Lung (tissue), 12 donors: ENCODE data around the gene SLC7A6OS. TPM values are rescaled to one million over a fixed set of nuclear protein-coding genes. Genes with fewer than 3 reads are reported as not detected.

Source experiments
- ATAC-seq: fragments of 200-7000 bp; cut with Tn5 transposase; one replicate; pipeline ENCODE4 v1.9.1; 2020; ENCODE audit warnings: moderate number of reproducible peaks; ENCODE audit not compliant: insufficient read depth, low FRiP score
- DNase-seq, 3 donors: peaks; one replicate each; pipeline ENCODE4 v3.0.0-alpha.2; 2013 to 2017
- H3K27ac ChIP-seq, 2 donors: one replicate each; pipeline ENCODE4 v1.5.1; 2013; ENCODE audit warnings: mild to moderate bottlenecking in 2 of 2, moderate library complexity in 2 of 2, control low read depth in 1 of 2, inconsistent platforms in 1 of 2, low read depth in 1 of 2, low read length in 1 of 2
- H3K27me3 ChIP-seq, 3 donors: one replicate each; pipeline ENCODE4 v1.5.1; 2013; ENCODE audit warnings: low read length in 2 of 3; ENCODE audit not compliant: control insufficient read depth in 3 of 3, insufficient read depth in 3 of 3
- H3K36me3 ChIP-seq, 4 donors: one replicate each; pipeline ENCODE4 v1.5.1; 2013; ENCODE audit warnings: low read length in 4 of 4, mild to moderate bottlenecking in 1 of 4, moderate library complexity in 1 of 4; ENCODE audit not compliant: control insufficient read depth in 4 of 4, insufficient read depth in 4 of 4
- H3K4me1 ChIP-seq, 5 donors: one replicate each; pipeline ENCODE4 v1.5.1; 2013; ENCODE audit warnings: low read length in 5 of 5, mild to moderate bottlenecking in 2 of 5, moderate library complexity in 1 of 5; ENCODE audit not compliant: control insufficient read depth in 5 of 5, insufficient read depth in 5 of 5
- H3K4me3 ChIP-seq: one replicate; pipeline ENCODE4 v1.5.1; 2013; ENCODE audit warnings: mild to moderate bottlenecking, control low read depth, moderate library complexity
- H3K9ac ChIP-seq, 2 donors: one replicate each; pipeline ENCODE4 v1.5.1; 2013; ENCODE audit warnings: low read length in 2 of 2, control low read depth in 1 of 2; ENCODE audit not compliant: insufficient read depth in 1 of 2
- H3K9me3 ChIP-seq, 4 donors: one replicate each; pipeline ENCODE4 v1.5.1; 2013; ENCODE audit warnings: low read length in 3 of 4, mild to moderate bottlenecking in 1 of 4, moderate library complexity in 1 of 4; ENCODE audit not compliant: control insufficient read depth in 4 of 4, insufficient read depth in 3 of 4
- WGBS, 2 donors: extraction: QIAGEN DNeasy Blood & Tissue Kit; methylation state at CpG; one replicate each; pipeline ENCODE4 v1.1.7; 2013; 5-methylcytosine and 5-hydroxymethylcytosine counted together
- polyA plus RNA-seq, 2 donors: library from polyadenylated mRNA; stranded (reverse); fragments of 200-250 nt; gene quantifications; one replicate each; pipeline ENCODE4 v1.2.1, GENCODE V29; 2013
- total RNA-seq, 2 donors: library from RNA; depleted of rRNA in 1 of 2; stranded (reverse); fragments of >200 nt in 1 of 2; gene quantifications; one replicate each; pipeline ENCODE4 v1.2.1, GENCODE V29; 2014 to 2021
- TF ChIP-seq, protein P1 (sequence below): IDR thresholded peaks from 2 replicates; pipeline ENCODE4 v1.5.1; 2012; ENCODE audit warnings: mild to moderate bottlenecking; ENCODE audit errors: control extremely low read depth, extremely low read depth
- donor health status: control.
- donor health status: control.
- donor health status: Bipolar disorder and iron deficiency.
- donor health status: healthy.
- donor health status: DM: yes; HTN: yes; CAD: no.

SLC7A6OS gene
- total and polyA plus RNA-seq, 4 donors, result 6.3 to 18.9 (median 12.0) TPM

- Histone ChIP-seq H3K4me3 (no peak overlapping the region), H3K9me3 (no peaks in the 10 kb centered on the region), H3K4me1 (no peaks in the 10 kb centered on the region), H3K27me3 (no peaks in the 10 kb centered on the region), H3K27ac (peak overlapping the region in 1 of 2 donors; percentile 63), H3K9ac (no peak overlapping the region), H3K36me3 (peaks cover 0 to 56% (median 10%) of the 10 kb centered on the region in 4 donors)
- TF ChIP-seq, protein P1, sequence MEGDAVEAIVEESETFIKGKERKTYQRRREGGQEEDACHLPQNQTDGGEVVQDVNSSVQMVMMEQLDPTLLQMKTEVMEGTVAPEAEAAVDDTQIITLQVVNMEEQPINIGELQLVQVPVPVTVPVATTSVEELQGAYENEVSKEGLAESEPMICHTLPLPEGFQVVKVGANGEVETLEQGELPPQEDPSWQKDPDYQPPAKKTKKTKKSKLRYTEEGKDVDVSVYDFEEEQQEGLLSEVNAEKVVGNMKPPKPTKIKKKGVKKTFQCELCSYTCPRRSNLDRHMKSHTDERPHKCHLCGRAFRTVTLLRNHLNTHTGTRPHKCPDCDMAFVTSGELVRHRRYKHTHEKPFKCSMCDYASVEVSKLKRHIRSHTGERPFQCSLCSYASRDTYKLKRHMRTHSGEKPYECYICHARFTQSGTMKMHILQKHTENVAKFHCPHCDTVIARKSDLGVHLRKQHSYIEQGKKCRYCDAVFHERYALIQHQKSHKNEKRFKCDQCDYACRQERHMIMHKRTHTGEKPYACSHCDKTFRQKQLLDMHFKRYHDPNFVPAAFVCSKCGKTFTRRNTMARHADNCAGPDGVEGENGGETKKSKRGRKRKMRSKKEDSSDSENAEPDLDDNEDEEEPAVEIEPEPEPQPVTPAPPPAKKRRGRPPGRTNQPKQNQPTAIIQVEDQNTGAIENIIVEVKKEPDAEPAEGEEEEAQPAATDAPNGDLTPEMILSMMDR, result no peak
- no peak for ATAC-seq
- whole genome bisulfite sequencing, 2 donors, result 92 to 93% methylated on average over 18 of the region's 18 CpGs
- no peak for DNase-seq
Measured at GRCh38 chr16:68255712-68256111, 55.0 kb downstream of the SLC7A6OS start.

DNA sequence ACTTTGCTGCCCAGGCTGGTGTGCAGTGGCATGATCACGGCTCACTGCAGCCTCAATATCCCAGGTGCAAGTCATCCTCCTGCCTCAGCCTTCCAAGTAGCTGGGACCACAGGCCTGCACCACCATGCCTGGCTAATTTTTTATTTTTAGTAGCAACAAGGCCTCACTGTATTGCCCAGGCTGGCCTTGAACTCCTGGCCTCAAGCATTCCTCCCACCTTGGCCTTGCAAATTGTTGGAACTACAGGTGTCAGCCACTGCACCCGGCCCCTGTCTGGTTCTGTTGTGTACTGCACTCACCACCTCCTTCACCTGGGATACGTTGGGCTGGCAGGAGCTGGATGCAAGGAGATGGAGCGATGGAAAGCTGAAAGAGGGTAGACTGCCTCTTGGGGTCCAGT, 57.0 kb downstream of the SLC7A6OS start:
- Histone ChIP-seq H3K9me3 (no peaks in the 10 kb centered on the region), H3K4me3 (no peak overlapping the region), H3K27ac (peak overlapping the region in 1 of 2 donors; percentile 36), H3K9ac (no peak overlapping the region), H3K27me3 (no peaks in the 10 kb centered on the region), H3K36me3 (peaks cover 0 to 48% (median 10%) of the 10 kb centered on the region in 4 donors), H3K4me1 (no peaks in the 10 kb centered on the region)
- no peak for ATAC-seq
- TF ChIP-seq, protein P1, result no peak
- DNase-seq, result no peak
- WGBS, 2 donors, result 97% methylated on average over 4 of the region's 4 CpGs

- Histone ChIP-seq H3K4me1 (no peaks in the 10 kb centered on the region), H3K27me3 (no peaks in the 10 kb centered on the region), H3K9me3 (no peaks in the 10 kb centered on the region), H3K4me3 (no peak overlapping the region), H3K36me3 (peaks cover 0 to 47% (median 8%) of the 10 kb centered on the region in 4 donors), H3K9ac (no peak overlapping the region), H3K27ac (peak overlapping the region in 1 of 2 donors; percentile 96)
- 91 to 95% methylated on average over 5 of the region's 5 CpGs for WGBS, 2 donors
- TF ChIP-seq, protein P1, result no peak
- no peak for ATAC-seq
- no peak for DNase-seq
Measured at GRCh38 chr16:68252383-68252782, 58.4 kb downstream of the SLC7A6OS start.

DNA sequence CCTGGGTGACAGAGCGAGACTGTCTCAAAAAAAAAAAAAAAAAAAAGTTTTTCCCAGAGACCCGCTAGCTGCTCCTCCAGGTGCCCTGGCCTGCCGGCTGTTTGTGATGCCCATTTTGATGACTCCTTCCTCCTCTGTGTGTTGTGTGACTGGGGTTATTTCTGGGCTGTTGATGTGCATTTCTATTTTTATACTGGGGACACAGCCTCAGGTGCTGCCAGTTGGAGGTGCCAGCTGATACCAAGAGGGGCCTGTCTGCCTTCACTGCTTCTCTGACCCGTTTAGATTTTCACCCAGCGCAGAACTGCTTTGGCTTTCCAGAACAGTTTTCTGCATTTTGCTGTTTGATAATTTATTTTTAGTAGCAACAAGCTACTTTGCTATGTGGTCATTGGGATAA, 58.9 kb downstream of the SLC7A6OS start:
- ATAC-seq (no peak), DNase-seq (no peak)
- TF ChIP-seq, protein P1, result no peak
- Histone ChIP-seq H3K9ac (no peak overlapping the region), H3K4me3 (no peak overlapping the region), H3K36me3 (peaks cover 0 to 45% (median 7%) of the 10 kb centered on the region in 4 donors), H3K27ac (peak overlapping the region in 1 of 2 donors; percentile 96), H3K4me1 (peaks cover 0 to 2% (median 0%) of the 10 kb centered on the region in 5 donors), H3K27me3 (no peaks in the 10 kb centered on the region), H3K9me3 (no peaks in the 10 kb centered on the region)
- 88 to 89% methylated on average over 5 of the region's 5 CpGs for WGBS, 2 donors
